ENCODE data around the gene LHFPL5.

Gene LHFPL5

GRCh38 chr6:35794536-35795452, 10.4 kb upstream of the LHFPL5 start:
- DNase-seq (ENCODE audit: low read depth) = peak; percentile 15

- DNase-seq (ENCODE audit: low read depth) = no peak
These were observed 9.6 kb upstream of the LHFPL5 start for GRCh38 chr6:35795453-35796071.

GRCh38 chr6:35796236-35796635, 8.9 kb upstream of the LHFPL5 start:
- no peak for DNase-seq (ENCODE audit: low read depth)

- DNase-seq (ENCODE audit: low read depth) = no peak
These were observed 7.2 kb upstream of the LHFPL5 start for GRCh38 chr6:35797837-35798526.

- DNase-seq (ENCODE audit: low read depth) = no peak
These were observed 6.4 kb upstream of the LHFPL5 start for GRCh38 chr6:35798706-35799105.

GRCh38 chr6:35801148-35801547, 4.0 kb upstream of the LHFPL5 start:
- DNase-seq (ENCODE audit: low read depth) = no peak

GRCh38 chr6:35808688-35809087, 3.5 kb downstream of the LHFPL5 start:
- DNase-seq (ENCODE audit: low read depth) = no peak

GRCh38 chr6:35809809-35810208, 4.7 kb downstream of the LHFPL5 start:
- DNase-seq (ENCODE audit: low read depth) = no peak

- DNase-seq (ENCODE audit: low read depth) = peak; percentile 80
These were observed 6.0 kb downstream of the LHFPL5 start for GRCh38 chr6:35810971-35811698.

- DNase-seq (ENCODE audit: low read depth) = no peak
These were observed 6.5 kb downstream of the LHFPL5 start for GRCh38 chr6:35811699-35811995.

GRCh38 chr6:35817515-35817914, 12.4 kb downstream of the LHFPL5 start:
- DNase-seq (ENCODE audit: low read depth) = no peak

GRCh38 chr6:35823601-35824000, 18.4 kb downstream of the LHFPL5 start:
- no peak for DNase-seq (ENCODE audit: low read depth)

- DNase-seq (ENCODE audit: low read depth) = no peak
These were observed 19.5 kb downstream of the LHFPL5 start for GRCh38 chr6:35824552-35825192.

- DNase-seq (ENCODE audit: low read depth) = no peak
These were observed 24.2 kb downstream of the LHFPL5 start for GRCh38 chr6:35829306-35829705.

GRCh38 chr6:35831257-35832007, 26.3 kb downstream of the LHFPL5 start:
- no peak for DNase-seq (ENCODE audit: low read depth)

- peak; percentile 48 for DNase-seq (ENCODE audit: low read depth)
These were observed 28.4 kb downstream of the LHFPL5 start for GRCh38 chr6:35833536-35833935.

- no peak for DNase-seq (ENCODE audit: low read depth)
These were observed 33.9 kb downstream of the LHFPL5 start for GRCh38 chr6:35839019-35839418.

- DNase-seq (ENCODE audit: low read depth) = no peak
These were observed 37.2 kb downstream of the LHFPL5 start for GRCh38 chr6:35842381-35842780.

- DNase-seq (ENCODE audit: low read depth) = no peak
These were observed 39.1 kb downstream of the LHFPL5 start for GRCh38 chr6:35844290-35844689.

- no peak for DNase-seq (ENCODE audit: low read depth)
These were observed 45.1 kb downstream of the LHFPL5 start for GRCh38 chr6:35850208-35850607.

GRCh38 chr6:35852994-35853393, 47.8 kb downstream of the LHFPL5 start:
- DNase-seq (ENCODE audit: low read depth) = no peak
